ENCODE measurements around the gene SPOP. TPM values are rescaled to one million over a fixed set of nuclear protein-coding genes. Genes with fewer than 3 reads are reported as not detected.

The SPOP gene
- total and polyA plus RNA-seq, 9 of the 15 experiments (the other 6 are each of a cell fraction or from before 2014, with no cell fraction given), result 34.2 to 65.9 (median 39.7) TPM

DNA sequence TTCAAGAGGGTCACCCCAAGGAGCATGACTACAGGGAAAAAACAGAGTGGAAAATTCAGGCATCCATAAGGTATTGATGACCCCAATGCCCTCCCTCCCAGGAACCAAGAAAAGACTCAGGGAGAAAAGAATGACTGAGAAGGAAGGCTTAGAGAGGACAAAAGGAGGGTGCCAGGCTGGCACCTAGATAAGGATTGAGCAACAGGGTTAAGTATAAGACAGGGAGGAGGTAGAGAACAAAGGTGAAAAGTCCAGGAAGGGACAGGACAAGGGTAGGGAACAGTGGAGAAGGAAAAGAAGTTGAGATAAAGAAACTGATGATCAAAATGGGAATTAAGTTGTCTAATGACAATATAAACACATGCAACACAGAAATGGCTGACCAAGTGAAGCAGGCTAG lies 27.4 kb upstream of the SPOP start:
- DNase-seq (ENCODE audit: extremely low read depth in 1 of 4, low spot score in 3 of 4) (no peak), ATAC-seq (no peak), FAIRE-seq (no peak)
- Histone ChIP-seq H2AFZ (ENCODE audit: low read depth, low read length) (no peak overlapping the region), H3K36me3 (ENCODE audit: control insufficient read depth, insufficient read depth, low read length) (peaks cover 68% of the 10 kb centered on the region), H3K9me3 (replicated peaks; ENCODE audit: control insufficient read depth, insufficient read depth, low read depth, low read length) (no peaks in the 10 kb centered on the region), H3K79me2 (ENCODE audit: control insufficient read depth, insufficient read depth, low read length) (peaks cover 17% of the 10 kb centered on the region), H3K4me2 (ENCODE audit: insufficient read depth, low read length) (no peak overlapping the region), H3K9me1 (ENCODE audit: control insufficient read depth, insufficient read depth, low read length) (no peaks in the 10 kb centered on the region), H3K9ac (ENCODE audit: insufficient read depth in 1 of 2, low read depth in 2 of 2, low read length in 2 of 2) (no peak overlapping the region), H3K4me3 (no peak overlapping the region), H4K20me1 (replicated peaks; ENCODE audit: control insufficient read depth, insufficient read depth, low read length) (no peaks in the 10 kb centered on the region), H3K4me1 (replicated peaks in 1 of 2; ENCODE audit: control insufficient read depth in 2 of 2, insufficient read depth in 2 of 2, low read length in 2 of 2) (peaks cover 6 to 18% of the 10 kb centered on the region in 2 experiments; a peak in 4 of 5 replicates), H3K27ac (ENCODE audit: extremely low read depth, low read depth, low read length) (no peak overlapping the region), H3K27me3 (ENCODE audit: control insufficient read depth in 2 of 2, insufficient read depth in 2 of 2, low read length in 2 of 2) (no peaks in the 10 kb centered on the region)
- POLR2A ChIA-PET, result interaction anchor here (1.3 kb wide), 1 partner anchor 16 kb away, joined by 6 read pairs; no protein-coding TSS in a partner anchor
- CTCF ChIA-PET (ENCODE audit: low intra/inter-chr PET ratio), result interaction anchor here (1.4 kb wide), 1 partner anchor 135 kb away, joined by 3 read pairs; no protein-coding TSS in a partner anchor
- intact Hi-C loops (cut with micrococcal nuclease), result loop anchor here (5.0 kb wide), 1 partner anchor 147 kb away; no protein-coding TSS in a partner anchor
- in situ Hi-C loops (cut with MboI), result loop anchor here (5.0 kb wide), 3 partner anchors 82 to 297 kb away; partner anchors contain the start of genes KAT7 and TAC4
- BruUV-seq (replicated peaks), result no TSS peak
- TF ChIP-seq POU5F1 (IDR thresholded peaks at IDR 0.05; ENCODE audit: borderline replicate concordance, low read depth, low read length, partially characterized antibody) (no peak), KAT7 (CRISPR knock-in tag; IDR thresholded peaks at IDR 0.05; ENCODE audit: borderline replicate concordance) (no peak), ZNF280A (IDR thresholded peaks at IDR 0.05; ENCODE audit: low read depth, partially characterized antibody) (no peak), ZNF23 (CRISPR knock-in tag; IDR thresholded peaks at IDR 0.05) (no peak)
